ENCODE results near the gene CDK5R1.

Gene CDK5R1

DNA sequence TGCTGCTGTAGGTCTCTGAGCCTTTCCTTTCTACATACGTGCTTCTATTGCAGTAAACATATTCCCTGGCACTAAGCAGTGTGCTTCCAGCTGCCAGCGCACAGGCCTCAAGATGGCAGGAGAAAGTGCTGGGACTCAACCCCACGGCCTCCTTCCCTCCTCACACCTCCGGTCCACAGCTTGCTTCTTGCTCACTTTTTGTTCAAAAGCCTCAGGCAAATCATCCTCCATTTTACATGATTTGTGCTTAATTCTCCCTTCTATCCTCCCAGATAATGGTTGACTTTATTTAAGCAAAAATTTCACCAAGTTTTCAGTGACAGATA is 5.4 kb downstream of the CDK5R1 start:
- FAIRE-seq (peak; percentile 85), DNase-seq (ENCODE audit: insufficient read length, low spot score) (no peak)

GRCh38 chr17:32492648-32493289 is 6.0 kb downstream of the CDK5R1 start:
- FAIRE-seq = peak; percentile 91
- DNase-seq (ENCODE audit: insufficient read length, low spot score) = no peak

GRCh38 chr17:32493571-32493970 is 6.8 kb downstream of the CDK5R1 start:
- no peak for DNase-seq (ENCODE audit: insufficient read length, low spot score)
- no peak for FAIRE-seq

DNA sequence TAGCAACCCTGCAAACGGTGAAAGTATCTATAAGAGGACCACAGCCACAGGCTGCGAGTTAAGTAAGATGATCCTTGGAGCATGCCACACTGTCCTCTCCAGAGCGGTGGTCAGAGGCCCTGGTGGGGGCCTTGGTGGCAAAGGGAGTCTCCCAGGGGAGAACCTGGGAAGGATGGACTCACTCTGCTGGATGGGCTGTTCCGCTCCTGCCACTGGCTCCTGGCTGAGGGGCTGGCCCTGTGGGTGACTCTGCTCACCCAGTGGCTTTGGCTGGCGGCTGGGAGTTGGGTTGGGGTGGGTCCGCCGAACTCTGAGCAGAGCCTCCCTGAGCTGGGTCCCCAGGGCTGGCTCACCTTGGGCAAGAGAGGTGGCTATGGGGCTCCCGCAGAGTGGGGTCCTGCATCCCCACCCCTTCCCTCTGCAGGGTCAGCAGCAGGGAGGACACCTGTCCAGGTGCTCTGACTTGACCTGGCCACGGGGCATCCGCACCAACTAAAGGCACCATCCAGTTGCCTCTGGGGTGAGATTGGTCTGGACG is 7.3 kb downstream of the CDK5R1 start:
- DNase-seq (ENCODE audit: insufficient read length, low spot score) (no peak), FAIRE-seq (no peak)

- DNase-seq (ENCODE audit: insufficient read length, low spot score) (no peak), FAIRE-seq (no peak)
These were observed 8.0 kb downstream of the CDK5R1 start for GRCh38 chr17:32494621-32495358.

- FAIRE-seq = peak; percentile 37
- DNase-seq (ENCODE audit: insufficient read length, low spot score) = no peak
These were observed 8.8 kb downstream of the CDK5R1 start for GRCh38 chr17:32495359-32496231.

GRCh38 chr17:32496395-32497073 is 9.7 kb downstream of the CDK5R1 start:
- no peak for DNase-seq (ENCODE audit: insufficient read length, low spot score)
- FAIRE-seq = no peak

DNA sequence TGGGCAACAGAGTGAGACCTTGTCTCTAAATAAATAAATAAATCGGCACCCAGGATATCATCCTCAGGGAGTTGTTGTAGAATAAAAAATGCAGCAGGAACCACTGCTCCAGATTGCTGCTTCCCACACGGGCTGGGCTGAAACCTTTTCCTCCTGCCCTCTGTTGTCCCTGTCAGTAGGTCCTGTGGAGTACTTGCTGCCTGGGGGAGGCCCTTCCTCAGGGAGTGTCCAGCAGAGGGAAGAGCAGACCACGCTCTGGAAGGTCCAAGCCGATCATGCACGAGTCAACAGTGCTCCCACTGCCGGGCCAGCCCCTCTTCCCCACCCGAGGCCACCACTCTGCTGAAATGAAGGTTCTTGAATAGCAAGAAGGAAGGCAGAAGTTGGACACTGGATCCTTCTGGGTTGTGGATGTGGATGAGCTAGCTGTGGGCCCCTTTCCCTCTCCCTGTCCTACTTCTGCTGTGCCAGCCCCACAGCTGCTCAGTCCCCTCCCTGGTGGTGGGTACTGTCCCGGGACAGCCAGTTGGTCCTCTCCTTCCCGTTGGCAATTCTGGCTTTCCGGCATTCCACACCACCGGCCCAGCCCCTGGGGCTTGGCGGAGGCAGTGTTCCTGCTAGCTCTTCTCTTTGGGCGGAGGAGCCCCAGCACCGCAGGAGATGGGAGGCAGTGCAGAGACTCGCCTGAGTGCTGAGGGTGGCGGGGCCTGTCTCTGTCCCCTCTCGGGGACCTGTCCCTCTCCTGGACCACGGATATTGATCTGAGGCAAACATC is 10.8 kb downstream of the CDK5R1 start:
- no peak for DNase-seq (ENCODE audit: insufficient read length, low spot score)
- no peak for FAIRE-seq

DNA sequence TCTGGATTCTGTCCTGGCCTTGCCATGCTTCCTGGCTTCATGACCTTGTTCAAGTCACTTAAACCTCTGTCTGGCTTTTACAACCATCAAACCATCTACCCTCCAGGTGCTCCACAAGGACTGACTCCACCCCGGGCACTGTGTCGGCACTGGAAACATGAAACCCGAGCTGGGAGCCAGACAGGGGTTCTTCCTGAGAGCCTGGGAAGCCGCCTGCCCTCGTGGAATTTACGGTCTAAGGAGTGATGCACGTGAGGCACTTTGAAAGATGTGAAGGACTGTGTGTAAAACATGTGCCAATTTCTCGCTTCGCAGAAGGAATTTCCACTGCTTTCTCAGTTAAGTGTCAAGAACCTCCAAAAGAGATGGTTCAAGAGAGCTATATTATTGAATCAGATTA is 11.6 kb downstream of the CDK5R1 start:
- DNase-seq (ENCODE audit: insufficient read length, low spot score) (no peak), FAIRE-seq (no peak)

- FAIRE-seq = no peak
These were observed 15.2 kb downstream of the CDK5R1 start for GRCh38 chr17:32502013-32502412.

GRCh38 chr17:32502710-32503109 is 15.9 kb downstream of the CDK5R1 start:
- no peak for DNase-seq (ENCODE audit: insufficient read length, low spot score)

More at GRCh38 chr17:32502013-32502412, 15.2 kb downstream of the CDK5R1 start:
- DNase-seq (ENCODE audit: insufficient read length, low spot score) = no peak

DNA sequence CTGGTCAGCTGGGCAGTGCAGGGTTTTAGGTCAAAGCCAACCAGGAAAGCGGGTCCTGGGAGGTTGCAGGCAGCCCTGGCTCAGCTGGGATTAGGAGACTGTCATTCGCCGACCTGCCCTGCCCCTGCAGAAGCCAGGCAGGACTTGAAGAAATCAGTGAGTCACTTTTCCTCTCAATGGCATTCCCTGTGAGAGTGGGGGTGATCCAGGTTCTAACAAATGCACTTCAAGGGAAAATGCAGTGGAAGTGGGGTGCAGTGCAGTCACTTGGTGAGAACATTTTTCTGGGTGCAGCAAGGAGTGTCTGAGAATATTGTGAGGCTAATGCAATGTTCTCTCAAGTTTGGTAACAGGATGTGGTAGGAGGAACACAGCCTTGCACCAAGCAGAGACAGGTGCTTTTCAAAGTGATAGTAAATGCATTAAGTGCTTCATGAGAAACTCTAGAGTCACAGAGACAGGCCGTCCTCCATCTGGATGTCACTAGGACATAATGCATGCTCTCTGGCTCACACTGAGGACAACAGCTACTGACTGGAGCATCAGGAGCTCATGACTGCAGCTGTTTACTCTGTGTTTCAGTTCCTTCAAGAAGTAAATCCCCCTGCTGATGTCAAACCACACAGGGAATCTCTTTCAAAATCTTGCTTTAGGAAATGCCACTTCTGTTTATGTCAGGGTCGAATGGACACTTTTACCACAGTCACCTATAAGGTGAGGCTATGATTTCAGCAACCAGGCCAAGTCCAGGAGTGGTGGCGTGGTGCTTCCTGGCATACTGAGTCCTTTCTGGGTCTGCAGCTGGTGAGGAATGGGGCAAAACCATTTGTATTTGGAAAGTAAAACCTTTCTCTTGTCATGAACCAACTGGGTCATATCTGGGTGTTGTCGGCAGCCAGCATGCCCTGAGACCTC is 16.7 kb downstream of the CDK5R1 start:
- DNase-seq (ENCODE audit: insufficient read length, low spot score) (peak; percentile 65), FAIRE-seq (peak; percentile 100)

More at GRCh38 chr17:32502710-32503109, 15.9 kb downstream of the CDK5R1 start:
- no peak for FAIRE-seq

- FAIRE-seq (peak; percentile 21), DNase-seq (ENCODE audit: insufficient read length, low spot score) (no peak)
These were observed 17.6 kb downstream of the CDK5R1 start for GRCh38 chr17:32504166-32504990.

DNA sequence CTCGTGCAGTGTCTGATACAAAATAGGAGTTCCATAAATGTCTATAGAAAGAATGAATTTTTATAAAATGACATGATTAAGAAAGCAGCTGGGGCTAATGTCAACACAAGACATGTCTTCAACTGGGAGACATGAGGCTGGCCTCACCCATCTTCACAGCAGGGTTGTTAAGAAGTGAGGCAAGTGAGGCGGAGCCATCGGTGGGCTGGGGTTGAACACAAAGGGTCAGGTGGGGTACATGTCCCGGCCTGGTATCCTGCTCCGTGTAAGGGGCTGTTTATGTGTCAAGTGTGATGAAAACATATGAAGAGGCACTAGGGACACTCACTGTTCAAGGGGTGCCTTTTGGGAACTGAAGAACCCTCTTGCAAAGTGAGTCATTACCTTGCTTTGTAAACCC is 22.1 kb downstream of the CDK5R1 start:
- FAIRE-seq (peak; percentile 8), DNase-seq (ENCODE audit: insufficient read length, low spot score) (no peak)

GRCh38 chr17:32510466-32510865 is 23.7 kb downstream of the CDK5R1 start:
- DNase-seq (ENCODE audit: insufficient read length, low spot score) (no peak), FAIRE-seq (no peak)

DNA sequence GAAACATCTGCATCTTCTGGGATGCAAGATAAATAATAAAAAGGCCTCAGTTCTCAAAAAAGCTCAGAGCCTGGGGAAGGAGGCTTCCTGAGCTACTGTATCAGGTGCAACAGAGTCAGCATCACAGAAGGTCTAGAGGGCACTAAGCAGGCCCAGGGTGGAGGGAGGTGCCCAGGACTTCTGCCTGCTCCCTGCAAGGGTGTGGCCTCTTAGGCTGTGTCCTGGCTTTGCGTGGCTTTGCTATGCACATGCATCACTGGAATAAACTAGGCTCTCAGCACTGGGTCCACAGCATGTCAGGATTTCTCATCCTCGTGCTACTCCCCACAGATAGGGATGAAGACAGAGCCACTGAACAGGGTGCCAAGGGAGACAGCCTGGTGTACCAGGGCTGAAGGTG is 25.5 kb downstream of the CDK5R1 start:
- FAIRE-seq (no peak), DNase-seq (ENCODE audit: insufficient read length, low spot score) (no peak)

GRCh38 chr17:32513579-32513978 is 26.8 kb downstream of the CDK5R1 start:
- FAIRE-seq = no peak

GRCh38 chr17:32514606-32515005 is 27.8 kb downstream of the CDK5R1 start:
- DNase-seq (ENCODE audit: insufficient read length, low spot score) (no peak), FAIRE-seq (peak; percentile 4)

More at GRCh38 chr17:32513579-32513978, 26.8 kb downstream of the CDK5R1 start:
- DNase-seq (ENCODE audit: insufficient read length, low spot score) = no peak
